Measurements from ENCODE around the gene ACYP2.

DNA sequence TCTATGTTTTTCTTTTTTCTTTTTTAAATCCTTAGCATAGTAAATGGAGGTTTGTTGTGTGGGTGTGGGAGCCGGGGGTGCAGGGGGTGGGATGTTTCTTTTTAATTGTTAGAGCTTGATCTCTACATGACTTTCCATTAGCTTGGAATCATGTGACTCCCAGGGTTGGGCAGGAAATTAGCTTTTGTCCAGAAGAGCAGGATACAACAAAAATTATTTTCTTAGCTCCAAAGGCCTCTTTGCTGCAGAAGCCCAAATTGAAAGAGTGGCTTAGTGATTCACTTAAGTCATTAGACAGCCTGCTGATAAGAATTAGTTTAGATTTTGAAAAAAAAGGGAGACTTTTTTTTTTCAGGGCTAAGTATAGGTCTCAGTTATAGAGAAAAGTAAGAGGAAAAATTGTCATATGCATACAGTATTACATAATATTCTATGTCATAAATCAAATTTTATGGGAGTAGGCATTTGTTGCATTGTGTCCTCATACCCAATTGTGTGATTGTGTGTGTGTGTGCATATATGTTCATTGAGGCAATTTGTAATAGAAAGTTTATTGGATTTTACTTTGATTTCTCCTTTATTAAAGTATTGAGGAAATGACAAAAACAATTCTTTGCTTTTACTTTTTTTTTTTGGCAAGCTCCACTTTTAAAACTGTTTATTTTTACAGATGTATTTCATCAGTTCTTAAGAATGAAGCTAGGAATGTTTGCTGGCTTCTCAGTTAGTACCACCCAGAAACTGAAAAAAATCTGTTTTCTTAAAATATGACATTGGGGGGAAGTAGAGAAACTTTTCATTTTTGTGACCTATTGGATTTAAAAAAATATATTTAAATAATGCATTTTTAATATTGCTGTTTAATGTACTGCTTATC is 93.2 kb downstream of the ACYP2 start:
- TF ChIP-seq, protein P1, sequence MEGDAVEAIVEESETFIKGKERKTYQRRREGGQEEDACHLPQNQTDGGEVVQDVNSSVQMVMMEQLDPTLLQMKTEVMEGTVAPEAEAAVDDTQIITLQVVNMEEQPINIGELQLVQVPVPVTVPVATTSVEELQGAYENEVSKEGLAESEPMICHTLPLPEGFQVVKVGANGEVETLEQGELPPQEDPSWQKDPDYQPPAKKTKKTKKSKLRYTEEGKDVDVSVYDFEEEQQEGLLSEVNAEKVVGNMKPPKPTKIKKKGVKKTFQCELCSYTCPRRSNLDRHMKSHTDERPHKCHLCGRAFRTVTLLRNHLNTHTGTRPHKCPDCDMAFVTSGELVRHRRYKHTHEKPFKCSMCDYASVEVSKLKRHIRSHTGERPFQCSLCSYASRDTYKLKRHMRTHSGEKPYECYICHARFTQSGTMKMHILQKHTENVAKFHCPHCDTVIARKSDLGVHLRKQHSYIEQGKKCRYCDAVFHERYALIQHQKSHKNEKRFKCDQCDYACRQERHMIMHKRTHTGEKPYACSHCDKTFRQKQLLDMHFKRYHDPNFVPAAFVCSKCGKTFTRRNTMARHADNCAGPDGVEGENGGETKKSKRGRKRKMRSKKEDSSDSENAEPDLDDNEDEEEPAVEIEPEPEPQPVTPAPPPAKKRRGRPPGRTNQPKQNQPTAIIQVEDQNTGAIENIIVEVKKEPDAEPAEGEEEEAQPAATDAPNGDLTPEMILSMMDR (IDR thresholded peaks at IDR 0.05), result no peak
- no peak for TF ChIP-seq EZH2 (IDR thresholded peaks at IDR 0.05; ENCODE audit: borderline replicate concordance, insufficient read depth, low read depth, low read length, poor library complexity, severe bottlenecking)
